ENCODE data around the gene PRODH2.

Gene PRODH2

GRCh38 chr19:35856546-35857149 lies 44.0 kb upstream of the PRODH2 start, which contains the start of gene KIRREL2:
Gene KIRREL2, plus strand, starts transcription at chr19:35856911. Its CDS starts 209 bp downstream, at chr19:35857120.
- DNase-seq (ENCODE audit: low read depth): no peak
- peak within 1 kb of the TSS; percentile 42 for H3K4me3 ChIP-seq (ENCODE audit: control insufficient read depth, low read depth, low read length)
- no peak for TF ChIP-seq CTCF (IDR thresholded peaks at IDR 0.05; ENCODE audit: control insufficient read depth, insufficient read depth, low read depth, low read length, missing control alignments)

GRCh38 chr19:35853038-35853756 lies 40.6 kb upstream of the PRODH2 start:
- DNase-seq (ENCODE audit: low read depth): no peak
- H3K4me3 ChIP-seq (ENCODE audit: control insufficient read depth, low read depth, low read length): no peak overlapping the region
- no peak for TF ChIP-seq CTCF (IDR thresholded peaks at IDR 0.05; ENCODE audit: control insufficient read depth, insufficient read depth, low read depth, low read length, missing control alignments)

- no peak within 1 kb of the TSS for H3K4me3 ChIP-seq (ENCODE audit: control insufficient read depth, low read depth, low read length)
- TF ChIP-seq CTCF (IDR thresholded peaks at IDR 0.05; ENCODE audit: control insufficient read depth, insufficient read depth, low read depth, low read length, missing control alignments): no peak
- DNase-seq (ENCODE audit: low read depth): no peak
Observed at GRCh38 chr19:35852029-35852780, 39.6 kb upstream of the PRODH2 start, which contains the start of gene NPHS1. Gene NPHS1, minus strand, starts transcription at chr19:35852504. Its CDS starts 667 bp downstream, at chr19:35851837.

GRCh38 chr19:35851213-35852028 lies 38.8 kb upstream of the PRODH2 start:
- TF ChIP-seq CTCF (IDR thresholded peaks at IDR 0.05; ENCODE audit: control insufficient read depth, insufficient read depth, low read depth, low read length, missing control alignments): no peak
- no peak for DNase-seq (ENCODE audit: low read depth)
- no peak overlapping the region for H3K4me3 ChIP-seq (ENCODE audit: control insufficient read depth, low read depth, low read length)

- no peak for DNase-seq (ENCODE audit: low read depth)
- TF ChIP-seq CTCF (IDR thresholded peaks at IDR 0.05; ENCODE audit: control insufficient read depth, insufficient read depth, low read depth, low read length, missing control alignments): no peak
- H3K4me3 ChIP-seq (ENCODE audit: control insufficient read depth, low read depth, low read length): no peak overlapping the region
Observed at GRCh38 chr19:35848919-35849505, 36.4 kb upstream of the PRODH2 start.

All from AG09309 (cell line).